Type B pancreatic cell (in vitro differentiated cells): ENCODE measurements around the gene GRK6. TPM values are rescaled to one million over a fixed set of nuclear protein-coding genes. Genes with fewer than 3 reads are reported as not detected.
"Not testable (repeated sequence)": the region's sequence is repeated elsewhere in the genome, so short reads cannot be mapped to it uniquely, and the experiment has no call there.

Experiments
- DNase-seq: peaks from one replicate; pipeline ENCODE4 v3.0.0; 2021; ENCODE audit warnings: mixed read lengths; ENCODE audit not compliant: unreplicated experiment; ENCODE audit errors: extremely low spot score
- H3K27ac Mint-ChIP-seq: 2 replicates; pipeline ENCODE4 v1.8.0; 2021; ENCODE audit warnings: mild to moderate bottlenecking, mixed read lengths
- H3K27me3 Mint-ChIP-seq: 2 replicates; pipeline ENCODE4 v1.8.0; 2021; ENCODE audit warnings: mixed read lengths
- H3K36me3 Mint-ChIP-seq: 2 replicates; pipeline ENCODE4 v1.8.0; 2021; ENCODE audit warnings: mixed read lengths
- H3K4me1 Mint-ChIP-seq: one replicate; pipeline ENCODE4 v1.8.0; 2021; ENCODE audit warnings: mixed read lengths; ENCODE audit not compliant: unreplicated experiment
- H3K4me3 Mint-ChIP-seq: 2 replicates; pipeline ENCODE4 v1.8.0; 2021; ENCODE audit warnings: mild to moderate bottlenecking, mixed read lengths
- H3K9me3 Mint-ChIP-seq: 2 replicates; pipeline ENCODE4 v1.8.0; 2021; ENCODE audit warnings: mixed read lengths
- total RNA-seq: library from RNA; stranded (reverse); gene quantifications from 2 replicates; pipeline ENCODE4 v1.2.1, GENCODE V29; 2021; ENCODE audit warnings: low replicate concordance
- TF ChIP-seq, protein P1 (sequence below): fragments of 200-600 bp; sonication (generic); conservative IDR thresholded peaks from 2 replicates; pipeline ENCODE4 v1.5.0; 2021; ENCODE audit warnings: antibody characterized with exemption, mild to moderate bottlenecking

GRK6 gene
- total RNA-seq, 1 donor from 2014 or later: 47.3 TPM

- TF ChIP-seq, protein P1, sequence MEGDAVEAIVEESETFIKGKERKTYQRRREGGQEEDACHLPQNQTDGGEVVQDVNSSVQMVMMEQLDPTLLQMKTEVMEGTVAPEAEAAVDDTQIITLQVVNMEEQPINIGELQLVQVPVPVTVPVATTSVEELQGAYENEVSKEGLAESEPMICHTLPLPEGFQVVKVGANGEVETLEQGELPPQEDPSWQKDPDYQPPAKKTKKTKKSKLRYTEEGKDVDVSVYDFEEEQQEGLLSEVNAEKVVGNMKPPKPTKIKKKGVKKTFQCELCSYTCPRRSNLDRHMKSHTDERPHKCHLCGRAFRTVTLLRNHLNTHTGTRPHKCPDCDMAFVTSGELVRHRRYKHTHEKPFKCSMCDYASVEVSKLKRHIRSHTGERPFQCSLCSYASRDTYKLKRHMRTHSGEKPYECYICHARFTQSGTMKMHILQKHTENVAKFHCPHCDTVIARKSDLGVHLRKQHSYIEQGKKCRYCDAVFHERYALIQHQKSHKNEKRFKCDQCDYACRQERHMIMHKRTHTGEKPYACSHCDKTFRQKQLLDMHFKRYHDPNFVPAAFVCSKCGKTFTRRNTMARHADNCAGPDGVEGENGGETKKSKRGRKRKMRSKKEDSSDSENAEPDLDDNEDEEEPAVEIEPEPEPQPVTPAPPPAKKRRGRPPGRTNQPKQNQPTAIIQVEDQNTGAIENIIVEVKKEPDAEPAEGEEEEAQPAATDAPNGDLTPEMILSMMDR: no peak
- Mint-ChIP-seq H3K4me1 (peaks cover 25% of the 10 kb centered on the region), H3K4me3 (no peak overlapping the region), H3K9me3 (no peaks in the 10 kb centered on the region), H3K27ac (no peak overlapping the region), H3K36me3 (peaks cover 9% of the 10 kb centered on the region), H3K27me3 (no peaks in the 10 kb centered on the region)
- DNase-seq: peak; percentile 62
These were observed 55.9 kb downstream of the GRK6 start for GRCh38 chr5:177482359-177482795.

DNA sequence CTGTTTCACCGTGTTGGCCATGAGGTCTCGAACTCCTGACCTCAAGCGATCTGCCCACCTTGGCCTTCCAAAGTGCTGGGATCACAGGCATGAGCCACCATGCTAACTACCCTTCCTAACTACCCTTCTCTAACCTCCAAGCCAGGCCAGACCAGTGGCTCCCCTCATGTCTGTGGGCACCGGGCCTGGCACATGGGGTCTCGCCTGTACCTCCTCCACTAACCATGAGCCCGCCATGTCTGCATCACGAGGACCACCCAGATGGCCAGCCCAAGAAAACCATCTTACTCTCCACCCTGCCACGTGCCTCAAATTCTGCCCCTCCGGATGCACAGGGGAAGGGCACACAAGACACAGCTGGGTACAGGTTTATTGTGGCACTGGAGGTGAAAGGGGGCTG, 56.6 kb downstream of the GRK6 start:
- H3K4me3 Mint-ChIP-seq: no peak overlapping the region
- TF ChIP-seq, protein P1: no peak
- H3K4me1 Mint-ChIP-seq: peaks cover 25% of the 10 kb centered on the region
- no peak overlapping the region for H3K27ac Mint-ChIP-seq
- H3K9me3 Mint-ChIP-seq: no peaks in the 10 kb centered on the region
- H3K36me3 Mint-ChIP-seq: peaks cover 9% of the 10 kb centered on the region
- DNase-seq: no peak
- H3K27me3 Mint-ChIP-seq: no peaks in the 10 kb centered on the region

- H3K27me3 Mint-ChIP-seq: no peaks in the 10 kb centered on the region
- H3K27ac Mint-ChIP-seq: peak overlapping the region; percentile 48
- TF ChIP-seq, protein P1: no peak
- peaks cover 9% of the 10 kb centered on the region for H3K36me3 Mint-ChIP-seq
- peaks cover 21% of the 10 kb centered on the region for H3K4me1 Mint-ChIP-seq
- H3K4me3 Mint-ChIP-seq: peak overlapping the region; percentile 25
- H3K9me3 Mint-ChIP-seq: no peaks in the 10 kb centered on the region
- DNase-seq: no peak
These were observed 57.8 kb downstream of the GRK6 start for GRCh38 chr5:177483994-177484901.

GRCh38 chr5:177484902-177485549, 58.5 kb downstream of the GRK6 start:
- Mint-ChIP-seq H3K4me1 (peaks cover 13% of the 10 kb centered on the region), H3K36me3 (peaks cover 9% of the 10 kb centered on the region), H3K4me3 (peak overlapping the region; percentile 25), H3K9me3 (no peaks in the 10 kb centered on the region), H3K27ac (no peak overlapping the region), H3K27me3 (no peaks in the 10 kb centered on the region)
- TF ChIP-seq, protein P1: no peak
- no peak for DNase-seq

GRCh38 chr5:177485753-177486152, 59.3 kb downstream of the GRK6 start:
- not testable (repeated sequence) for H3K9me3 Mint-ChIP-seq, DNase-seq, H3K27me3 Mint-ChIP-seq, H3K36me3 Mint-ChIP-seq, H3K27ac Mint-ChIP-seq, H3K4me3 Mint-ChIP-seq
- H3K4me1 Mint-ChIP-seq: peaks cover 11% of the 10 kb centered on the region

GRCh38 chr5:177486256-177486655, 59.8 kb downstream of the GRK6 start:
- DNase-seq: no peak
- no peak overlapping the region for H3K27ac Mint-ChIP-seq
- peaks cover 11% of the 10 kb centered on the region for H3K4me1 Mint-ChIP-seq
- H3K9me3 Mint-ChIP-seq: no peaks in the 10 kb centered on the region
- no peak overlapping the region for H3K4me3 Mint-ChIP-seq
- no peaks in the 10 kb centered on the region for H3K27me3 Mint-ChIP-seq
- TF ChIP-seq, protein P1: no peak
- H3K36me3 Mint-ChIP-seq: peaks cover 9% of the 10 kb centered on the region
